COR-L47 (cell line): ENCODE measurements around the gene SUFU.
A peak's percentile ranks its signal among the peaks of the same experiment; 100 is the strongest.
"Not testable (repeated sequence)": the region's sequence is repeated elsewhere in the genome, so short reads cannot be mapped to it uniquely, and the experiment has no call there.

Experiments
- DNase-seq: peaks from one replicate; lab custom pipeline; 2025; lab: John Stamatoyannopoulos, UW

Gene SUFU

GRCh38 chr10:102480396-102480795 lies 23.4 kb upstream of the SUFU start:
- DNase-seq = no peak

- DNase-seq = no peak
Measured at GRCh38 chr10:102484021-102484420, 19.8 kb upstream of the SUFU start.

DNA sequence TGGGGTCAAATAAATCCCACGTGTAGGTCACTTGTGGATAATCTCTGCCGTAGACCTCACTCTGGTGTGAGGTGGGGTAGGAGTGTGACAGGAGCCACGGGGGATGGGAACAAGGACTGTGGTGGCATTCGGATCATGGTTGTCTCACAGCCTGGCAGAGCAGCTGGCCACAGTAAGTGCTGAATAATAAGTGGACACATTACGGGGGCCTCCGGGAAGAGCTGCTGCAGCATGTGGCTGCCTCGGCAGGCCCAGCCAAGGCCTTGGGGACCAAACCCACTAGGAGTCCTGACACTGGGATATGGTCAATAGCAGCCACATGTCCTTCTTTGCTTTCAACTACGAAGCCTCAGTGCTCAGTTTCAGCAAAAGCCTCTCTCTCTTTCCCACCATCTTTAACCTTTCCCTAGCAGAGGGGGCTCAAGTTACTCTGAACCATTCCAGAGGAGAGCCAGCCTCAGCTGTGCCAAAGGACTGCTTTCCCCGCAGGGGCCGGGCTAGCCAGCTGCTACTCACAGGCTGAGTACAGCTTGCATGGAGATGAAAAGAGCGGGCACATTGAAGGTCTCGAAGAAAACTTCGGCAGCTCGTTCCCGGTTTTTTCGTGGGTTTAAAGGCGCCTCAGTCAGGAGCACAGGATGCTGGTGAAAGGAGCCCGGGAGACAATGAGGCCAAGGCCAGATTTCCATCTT lies 18.5 kb upstream of the SUFU start:
- DNase-seq = no peak

GRCh38 chr10:102491136-102491535 lies 12.6 kb upstream of the SUFU start:
- DNase-seq = no peak

DNA sequence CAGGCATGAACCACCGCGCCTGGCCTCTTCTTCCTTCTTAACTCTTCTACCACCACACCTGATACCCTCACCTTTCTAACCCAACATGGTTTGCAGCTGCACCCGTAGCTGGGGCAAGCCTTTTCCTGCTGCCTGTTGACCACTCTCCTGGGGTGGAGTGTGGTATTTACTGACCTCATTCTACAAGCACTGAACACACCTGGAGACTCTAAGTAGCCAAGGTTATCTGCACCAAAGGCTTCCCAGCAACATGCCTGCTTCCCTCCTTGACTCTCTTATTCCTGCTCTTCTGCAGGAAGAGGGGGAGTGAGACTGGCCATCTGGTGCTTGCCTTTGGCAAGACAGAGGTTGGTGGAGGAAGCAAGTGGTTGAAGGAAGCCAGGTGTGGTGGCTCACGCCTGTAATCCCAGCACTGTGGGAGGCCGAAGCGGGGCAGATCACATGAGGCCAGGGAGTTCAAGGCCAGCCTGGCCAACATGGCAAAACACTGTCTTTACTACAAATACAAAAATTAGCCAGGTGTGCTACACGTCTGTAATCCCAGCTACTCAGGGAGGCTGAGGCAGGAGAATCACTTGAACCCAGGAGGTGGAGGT lies 11.3 kb upstream of the SUFU start:
- no peak for DNase-seq

DNA sequence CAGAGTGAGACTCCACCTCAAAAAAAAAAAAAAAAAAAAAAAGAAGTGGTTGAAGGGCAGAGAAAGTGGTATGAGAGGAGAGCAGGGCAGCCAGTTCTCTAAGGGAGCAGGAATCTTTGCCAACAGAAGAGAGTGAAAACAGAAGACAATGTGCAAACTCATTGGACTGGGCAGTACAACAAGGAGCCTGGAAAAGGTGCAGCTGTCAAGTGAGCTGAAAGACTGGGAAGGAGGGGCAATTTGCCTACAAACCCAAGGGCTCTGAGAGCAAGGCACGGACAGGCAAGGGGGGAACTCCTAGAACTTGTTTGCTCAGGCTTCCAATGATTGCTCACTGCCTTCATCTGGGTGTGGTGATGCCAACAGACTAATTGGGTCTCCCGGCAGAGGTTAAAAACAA lies 10.8 kb upstream of the SUFU start:
- DNase-seq = no peak

GRCh38 chr10:102493771-102494170 lies 10.0 kb upstream of the SUFU start:
- no peak for DNase-seq

- DNase-seq = no peak
Measured at GRCh38 chr10:102497545-102497944, 6.2 kb upstream of the SUFU start.

DNA sequence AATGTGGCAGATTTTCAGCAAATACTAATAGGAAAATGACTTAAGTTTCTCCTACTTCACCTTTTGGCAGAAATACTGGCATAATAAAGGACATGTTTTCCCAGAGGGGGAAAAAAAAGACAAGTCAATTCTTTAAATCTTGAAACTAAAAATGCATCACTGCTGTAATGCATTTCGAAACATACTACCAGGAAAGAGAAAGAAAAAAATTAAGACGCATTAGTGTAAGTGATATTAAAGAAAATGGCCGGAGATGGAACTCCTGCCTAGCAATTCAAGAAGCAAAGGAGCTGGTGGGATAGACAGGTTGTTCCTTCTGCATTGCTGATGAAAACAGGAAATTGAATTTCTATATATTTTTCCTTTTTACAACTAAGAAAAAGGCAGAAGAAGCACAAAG lies 4.4 kb upstream of the SUFU start:
- no peak for DNase-seq

GRCh38 chr10:102500686-102501085 lies 3.1 kb upstream of the SUFU start:
- DNase-seq = not testable (repeated sequence)

DNA sequence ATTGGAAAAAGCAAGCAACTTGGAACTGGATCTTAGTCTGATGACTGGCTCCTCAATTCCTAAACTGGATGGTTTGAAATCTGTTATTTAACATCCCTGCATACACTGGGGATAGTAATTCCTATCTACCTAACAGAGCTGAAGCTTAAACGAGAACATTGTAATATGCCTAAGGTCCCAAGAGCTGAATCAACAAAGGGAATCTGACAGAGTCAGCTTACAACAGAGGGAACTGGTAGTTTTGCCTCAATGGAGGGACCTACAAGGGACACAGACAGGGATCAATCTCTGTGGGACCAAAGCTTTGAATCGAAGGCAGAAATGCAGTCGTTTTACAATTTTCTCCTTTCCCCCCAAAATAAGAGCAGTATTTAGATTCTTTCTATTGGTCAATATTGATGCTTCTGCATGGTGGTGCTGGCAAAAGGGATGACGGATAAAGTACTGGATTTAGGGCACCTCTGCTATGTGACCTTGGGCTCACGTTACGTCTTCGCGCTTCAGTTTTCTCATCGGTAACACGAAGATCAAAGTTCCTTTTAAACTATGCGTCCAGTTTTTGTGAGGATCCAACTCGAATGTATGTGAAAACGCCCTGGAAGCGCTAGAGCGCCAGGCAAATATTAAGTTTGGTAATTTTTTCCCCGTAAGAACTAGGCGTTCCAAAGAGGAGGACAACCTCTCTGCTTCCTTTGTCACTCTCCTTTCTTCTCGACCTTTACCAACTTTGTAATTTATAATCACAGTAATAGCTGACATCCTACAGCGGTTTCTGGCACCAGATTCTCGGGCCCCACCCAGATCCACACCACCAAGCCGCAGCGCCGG lies 2.4 kb upstream of the SUFU start:
- no peak for DNase-seq

DNA sequence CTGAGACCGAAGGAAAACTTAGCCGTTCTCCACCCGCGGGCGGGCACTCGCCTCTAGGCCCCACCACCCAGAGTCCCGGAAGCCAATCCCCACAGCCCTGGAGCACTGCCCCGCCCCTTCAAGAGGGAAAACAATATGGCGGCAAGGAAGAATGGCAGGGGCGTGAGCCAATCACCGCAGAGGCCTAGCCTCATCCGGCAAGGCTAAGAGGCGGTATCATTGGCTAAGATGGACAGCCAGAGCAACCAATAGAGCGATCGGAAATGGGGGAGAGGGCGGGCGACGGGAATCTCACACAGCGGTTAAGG lies 1.8 kb upstream of the SUFU start:
- DNase-seq = peak; percentile 90

- peak; percentile 86 for DNase-seq
Measured at GRCh38 chr10:102502337-102503151, 1.2 kb upstream of the SUFU start, which contains the start of gene ACTR1A. ACTR1A (minus strand) TSS chr10:102502712; CDS start chr10:102502647, 65 bp downstream.

- DNase-seq = no peak
Measured at GRCh38 chr10:102504179-102504975, 605 bp downstream of the SUFU start.

DNA sequence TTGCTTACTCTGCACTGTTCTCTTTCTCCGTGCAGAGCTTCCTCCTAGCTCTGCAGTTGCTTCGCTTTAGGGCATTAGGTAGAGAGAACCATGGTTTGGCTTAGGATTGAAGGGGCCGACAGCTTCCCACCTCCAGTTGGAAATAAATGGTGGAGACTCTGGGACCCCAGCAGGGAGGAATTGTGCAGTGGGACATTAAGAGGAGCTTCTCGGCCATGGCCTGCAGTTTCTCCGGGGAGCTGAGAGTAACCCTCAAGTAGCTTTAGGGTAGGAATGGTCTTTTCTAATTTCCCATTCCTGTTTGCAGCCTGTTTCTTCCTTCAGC lies 1.2 kb downstream of the SUFU start:
- no peak for DNase-seq

- DNase-seq = no peak
Measured at GRCh38 chr10:102505462-102506115, 1.8 kb downstream of the SUFU start.

DNA sequence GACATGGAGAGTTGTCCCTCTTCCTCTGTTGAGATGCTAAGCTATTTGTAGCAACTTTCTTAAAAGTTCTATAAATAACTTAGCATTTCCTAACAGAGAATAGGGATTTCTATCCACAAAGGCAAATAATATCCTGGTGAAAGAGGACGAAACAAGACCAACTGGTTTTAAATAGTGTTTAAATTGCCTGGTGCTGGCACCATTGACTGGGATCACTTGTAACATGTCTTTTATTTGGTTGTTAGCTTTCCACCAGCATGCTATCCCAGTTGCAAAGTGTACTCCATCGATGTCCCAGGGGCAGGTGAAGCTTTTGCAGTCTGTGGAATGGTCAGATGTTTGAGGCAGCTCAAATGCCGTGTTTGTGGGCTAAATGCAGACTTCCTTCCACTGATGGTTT lies 3.7 kb downstream of the SUFU start:
- DNase-seq = no peak

DNA sequence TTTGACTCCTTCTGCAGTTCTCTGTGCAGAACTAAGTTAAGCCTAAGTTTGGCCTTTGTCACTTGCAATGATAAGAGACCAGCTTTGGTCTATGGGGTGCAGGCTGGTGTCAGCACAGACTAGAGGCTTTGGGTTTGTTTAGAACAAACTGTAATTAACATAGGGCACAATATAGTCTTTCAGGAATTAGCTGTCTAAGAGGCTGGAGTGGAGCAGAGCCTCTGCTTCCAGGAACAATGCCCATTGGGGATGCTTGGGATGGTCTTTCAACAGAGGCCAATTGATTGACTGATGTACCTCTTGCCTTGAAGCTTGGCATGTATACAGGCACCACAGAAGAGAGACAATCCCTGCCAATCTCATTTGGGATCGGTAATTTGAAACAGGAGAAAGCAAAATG lies 4.7 kb downstream of the SUFU start:
- DNase-seq = no peak

- no peak for DNase-seq
Measured at GRCh38 chr10:102509387-102509786, 5.6 kb downstream of the SUFU start.

DNA sequence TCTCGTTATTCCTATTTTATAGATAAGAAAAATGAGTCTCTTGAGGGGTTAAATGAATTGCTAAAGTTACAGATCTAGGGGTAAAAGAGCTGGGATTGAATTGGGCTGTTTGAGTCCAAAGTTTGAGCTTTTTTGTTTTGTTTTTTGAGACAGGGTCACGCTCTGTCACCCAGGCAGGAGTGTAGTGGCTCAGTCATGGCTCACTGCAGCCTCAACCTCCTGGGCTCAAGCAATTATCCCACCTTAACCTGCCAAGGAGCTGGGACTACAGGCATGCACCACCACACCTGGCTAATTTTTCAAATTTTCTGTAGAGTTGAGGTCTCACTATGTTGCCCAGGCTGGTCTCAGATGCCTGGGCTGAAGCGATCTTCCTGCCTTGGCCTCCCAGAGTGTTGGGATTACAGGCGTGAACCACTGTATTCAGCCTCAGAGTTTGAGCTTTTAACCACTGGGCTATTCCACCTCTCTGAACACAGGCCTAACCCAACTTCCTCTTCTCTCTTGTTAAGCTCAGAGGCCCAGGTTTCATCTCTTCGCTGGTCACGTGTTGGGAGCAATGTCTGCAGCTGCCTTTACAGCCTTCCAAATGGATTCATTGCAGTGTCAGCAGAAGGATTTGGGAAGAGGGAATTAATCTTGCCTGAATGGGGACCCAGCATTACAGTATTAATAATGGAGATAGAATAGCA lies 8.0 kb downstream of the SUFU start:
- no peak for DNase-seq
